A673 (cell line): ENCODE measurements around the gene SUSD1. TPM values are rescaled to one million over a fixed set of nuclear protein-coding genes. Genes with fewer than 3 reads are reported as not detected.

Source experiments
- BruUV-seq: library from RNA; stranded (reverse); fragments of 400-500 nt; replicated peaks from 2 replicates; lab custom pipeline; 2021; lab: Mats Ljungman, UMichigan
- CTCF ChIA-PET: fragments of 300-600 bp; sonication (Branson Sonifier 250); formaldehyde crosslinking; loops from one replicate; lab custom pipeline; 2022; ENCODE audit warnings: antibody characterized with exemption; lab: Charles Lee
- POLR2A ChIA-PET: fragments of 300-600 bp; sonication (Branson Sonifier 250); formaldehyde crosslinking; loops from one replicate; lab custom pipeline; 2022; ENCODE audit warnings: antibody characterized with exemption; ENCODE audit not compliant: low non-redundant PET; lab: Charles Lee
- DNase-seq: peaks from one replicate; pipeline ENCODE4 v3.0.0-alpha.2; 2015; ENCODE audit warnings: low spot score
- H3K27ac ChIP-seq: fragments of 200-600 bp; sonication (generic); 2 replicates; pipeline ENCODE4 v1.5.1; 2016; ENCODE audit warnings: mixed run types, low read depth, mild to moderate bottlenecking, mixed read lengths, antibody characterized with exemption, low read length; ENCODE audit not compliant: poor library complexity, severe bottlenecking
- H3K27me3 ChIP-seq: fragments of 200-600 bp; sonication (generic); replicated peaks from 2 replicates; pipeline ENCODE4 v1.6.1; 2017; ENCODE audit warnings: mixed run types, low read depth, mild to moderate bottlenecking, mixed read lengths, antibody characterized with exemption, low read length; ENCODE audit not compliant: insufficient read depth, poor library complexity
- H3K36me3 ChIP-seq: fragments of 200-600 bp; sonication (generic); 2 replicates; pipeline ENCODE4 v1.6.1; 2016; ENCODE audit warnings: mixed run types, mild to moderate bottlenecking, mixed read lengths, antibody characterized with exemption, low read length; ENCODE audit not compliant: insufficient read depth, poor library complexity, severe bottlenecking
- H3K4me1 ChIP-seq: fragments of 200-600 bp; sonication (generic); 2 replicates; pipeline ENCODE4 v1.6.1; 2017; ENCODE audit warnings: mixed run types, mild to moderate bottlenecking, mixed read lengths, antibody characterized with exemption, low read length; ENCODE audit not compliant: insufficient read depth, poor library complexity, severe bottlenecking
- H3K4me3 ChIP-seq: fragments of 200-600 bp; sonication (generic); 2 replicates; pipeline ENCODE4 v1.5.1; 2016; ENCODE audit warnings: low read depth, mixed run types, mild to moderate bottlenecking, mixed read lengths, low read length; ENCODE audit not compliant: poor library complexity, severe bottlenecking
- H3K9me3 ChIP-seq: fragments of 200-600 bp; sonication (generic); 2 replicates; pipeline ENCODE4 v1.6.1; 2016; ENCODE audit warnings: mixed run types, low read depth, mild to moderate bottlenecking, mixed read lengths, antibody characterized with exemption, low read length; ENCODE audit not compliant: poor library complexity, severe bottlenecking
- EZH2 ChIP-seq: fragments of 200-600 bp; sonication (generic); IDR thresholded peaks from 2 replicates; pipeline ENCODE4 v1.6.1; 2017; ENCODE audit warnings: borderline replicate concordance, low read depth, mild to moderate bottlenecking, mixed read lengths, antibody characterized with exemption, low read length; ENCODE audit not compliant: poor library complexity, severe bottlenecking
- intact Hi-C: fragments of 100-400 bp; cut with micrococcal nuclease; formaldehyde crosslinking; loops from one replicate; pipeline ENCODE4 v1.10.0; 2022; ENCODE audit not compliant: unreplicated experiment
- total RNA-seq: library from RNA; stranded (reverse); gene quantifications from 2 replicates; pipeline ENCODE4 v1.2.3, GENCODE V29; 2021
- TF ChIP-seq, protein P1 (sequence below): fragments of 300-800, 200-600 bp; sonication (generic); conservative IDR thresholded peaks from 2 replicates; pipeline ENCODE4 v1.5.1; 2017; ENCODE audit warnings: low read depth, mild to moderate bottlenecking, antibody characterized with exemption, low read length, moderate library complexity, mixed read lengths

Gene SUSD1
- total RNA-seq, 1 experiment from 2014 or later: 14.9 TPM

DNA sequence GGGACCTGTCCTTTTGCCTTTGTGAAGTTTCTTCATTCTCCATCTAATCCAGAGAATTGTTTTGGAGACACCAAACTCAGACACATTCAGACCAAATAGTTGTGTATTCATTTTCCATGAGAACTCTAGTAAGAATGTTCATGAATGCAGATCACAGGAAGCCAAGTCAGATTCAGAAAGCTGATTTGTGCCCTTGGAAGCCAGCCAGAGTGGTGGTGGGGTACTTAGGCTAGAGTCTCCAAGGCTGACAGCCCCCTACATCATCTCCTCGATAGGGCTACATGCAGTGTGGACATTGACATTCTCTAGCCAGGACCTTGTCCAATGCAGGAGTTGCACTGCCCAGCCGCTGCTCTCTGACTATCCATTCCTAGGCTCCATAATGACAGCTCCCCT lies 140.9 kb downstream of the SUSD1 start:
- Histone ChIP-seq H3K9me3 (no peaks in the 10 kb centered on the region), H3K4me3 (no peak overlapping the region), H3K4me1 (peaks cover 7% of the 10 kb centered on the region), H3K27ac (no peak overlapping the region), H3K36me3 (no peaks in the 10 kb centered on the region), H3K27me3 (no peaks in the 10 kb centered on the region)
- POLR2A ChIA-PET: no interaction called here
- BruUV-seq: no TSS peak
- CTCF ChIA-PET: no interaction called here
- DNase-seq: no peak
- intact Hi-C loops: no loop called here
- TF ChIP-seq EZH2: no peak
- TF ChIP-seq, protein P1, sequence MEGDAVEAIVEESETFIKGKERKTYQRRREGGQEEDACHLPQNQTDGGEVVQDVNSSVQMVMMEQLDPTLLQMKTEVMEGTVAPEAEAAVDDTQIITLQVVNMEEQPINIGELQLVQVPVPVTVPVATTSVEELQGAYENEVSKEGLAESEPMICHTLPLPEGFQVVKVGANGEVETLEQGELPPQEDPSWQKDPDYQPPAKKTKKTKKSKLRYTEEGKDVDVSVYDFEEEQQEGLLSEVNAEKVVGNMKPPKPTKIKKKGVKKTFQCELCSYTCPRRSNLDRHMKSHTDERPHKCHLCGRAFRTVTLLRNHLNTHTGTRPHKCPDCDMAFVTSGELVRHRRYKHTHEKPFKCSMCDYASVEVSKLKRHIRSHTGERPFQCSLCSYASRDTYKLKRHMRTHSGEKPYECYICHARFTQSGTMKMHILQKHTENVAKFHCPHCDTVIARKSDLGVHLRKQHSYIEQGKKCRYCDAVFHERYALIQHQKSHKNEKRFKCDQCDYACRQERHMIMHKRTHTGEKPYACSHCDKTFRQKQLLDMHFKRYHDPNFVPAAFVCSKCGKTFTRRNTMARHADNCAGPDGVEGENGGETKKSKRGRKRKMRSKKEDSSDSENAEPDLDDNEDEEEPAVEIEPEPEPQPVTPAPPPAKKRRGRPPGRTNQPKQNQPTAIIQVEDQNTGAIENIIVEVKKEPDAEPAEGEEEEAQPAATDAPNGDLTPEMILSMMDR: no peak

DNA sequence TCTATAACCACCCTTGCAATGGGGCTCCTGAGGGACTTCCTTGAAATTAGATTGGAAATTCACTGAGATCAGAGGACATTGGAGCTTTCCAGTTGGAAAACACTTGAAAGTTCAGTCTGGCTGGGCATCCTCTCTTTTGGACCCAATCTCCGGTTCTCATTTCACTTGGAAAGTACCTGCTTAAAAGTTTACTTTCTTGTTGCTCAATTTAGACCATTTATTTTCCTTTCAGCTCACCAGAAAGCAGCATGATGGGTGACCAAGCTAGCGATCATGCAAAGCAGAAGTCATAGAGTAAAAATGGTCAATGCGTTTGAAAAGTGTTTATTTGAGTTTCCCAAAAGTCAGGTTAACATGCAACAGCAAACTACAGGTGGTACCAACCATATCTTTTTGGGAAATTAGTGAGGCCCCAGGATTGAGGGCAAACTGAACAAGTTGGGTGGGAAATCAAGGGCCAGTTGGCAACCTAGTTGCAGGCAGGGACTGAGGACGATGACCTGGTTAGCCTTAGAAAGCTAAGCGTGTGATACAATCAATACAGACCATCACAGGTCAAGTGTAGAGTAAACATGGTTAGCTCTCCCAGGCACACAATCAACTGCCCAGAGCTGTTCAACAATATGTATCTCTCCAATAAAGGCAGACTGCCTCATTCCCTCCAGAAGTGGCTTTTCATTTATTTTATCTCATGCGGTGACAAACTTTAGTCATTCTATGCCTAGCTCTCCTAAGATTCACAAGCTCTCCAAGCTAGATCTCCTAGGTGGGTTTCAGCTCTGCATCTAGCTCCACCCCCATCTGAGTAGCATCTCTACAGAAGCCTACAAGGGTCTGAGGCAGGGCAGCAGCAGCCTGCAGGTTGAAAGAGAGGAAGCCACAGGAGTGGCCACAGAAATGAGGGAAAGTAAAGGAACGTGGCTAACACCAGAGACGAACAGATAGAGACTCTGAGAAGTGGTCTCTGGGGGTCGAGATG lies 141.6 kb downstream of the SUSD1 start:
- CTCF ChIA-PET: no interaction called here
- TF ChIP-seq EZH2: no peak
- TF ChIP-seq, protein P1: no peak
- Histone ChIP-seq H3K4me3 (no peak overlapping the region), H3K4me1 (peaks cover 7% of the 10 kb centered on the region), H3K9me3 (no peaks in the 10 kb centered on the region), H3K36me3 (no peaks in the 10 kb centered on the region), H3K27me3 (no peaks in the 10 kb centered on the region), H3K27ac (no peak overlapping the region)
- POLR2A ChIA-PET: no interaction called here
- intact Hi-C loops: no loop called here
- BruUV-seq: no TSS peak
- DNase-seq: no peak

DNA sequence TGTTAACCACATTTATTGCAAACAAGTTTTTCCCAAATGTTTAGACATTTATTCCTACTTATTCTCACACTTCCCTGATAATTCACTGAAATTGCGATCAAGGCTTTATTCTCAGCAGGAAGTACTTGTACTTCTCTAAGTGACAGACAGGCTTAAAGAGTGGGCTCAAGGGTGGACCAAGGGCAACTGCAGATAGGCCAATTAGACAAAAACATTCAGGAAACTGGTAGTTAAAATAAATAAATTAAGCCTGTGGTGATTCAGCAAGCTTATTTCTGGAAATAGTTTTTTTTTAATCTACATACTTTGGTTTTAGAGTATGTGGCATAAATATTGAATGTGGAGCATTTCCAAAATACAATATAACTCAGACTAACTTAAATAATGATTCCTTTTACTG lies 142.4 kb downstream of the SUSD1 start:
- peak; percentile 49 for DNase-seq
- CTCF ChIA-PET: no interaction called here
- intact Hi-C loops: no loop called here
- BruUV-seq: no TSS peak
- Histone ChIP-seq H3K27me3 (no peaks in the 10 kb centered on the region), H3K27ac (no peak overlapping the region), H3K4me1 (peaks cover 7% of the 10 kb centered on the region), H3K9me3 (no peaks in the 10 kb centered on the region), H3K4me3 (no peak overlapping the region), H3K36me3 (no peaks in the 10 kb centered on the region)
- no peak for TF ChIP-seq EZH2
- TF ChIP-seq, protein P1: no peak
- POLR2A ChIA-PET: no interaction called here
